HG03135 (cell line): ENCODE measurements around the gene SPPL2A.
"Not testable (repeated sequence)": the region's sequence is repeated elsewhere in the genome, so short reads cannot be mapped to it uniquely, and the experiment has no call there.

Experiments
- ATAC-seq: cut with Tn5 transposase; IDR thresholded peaks from one replicate; pipeline ENCODE4 v1.9.1; 2021; ENCODE audit warnings: mild to moderate bottlenecking, moderate library complexity; ENCODE audit not compliant: unreplicated experiment

Gene SPPL2A

DNA sequence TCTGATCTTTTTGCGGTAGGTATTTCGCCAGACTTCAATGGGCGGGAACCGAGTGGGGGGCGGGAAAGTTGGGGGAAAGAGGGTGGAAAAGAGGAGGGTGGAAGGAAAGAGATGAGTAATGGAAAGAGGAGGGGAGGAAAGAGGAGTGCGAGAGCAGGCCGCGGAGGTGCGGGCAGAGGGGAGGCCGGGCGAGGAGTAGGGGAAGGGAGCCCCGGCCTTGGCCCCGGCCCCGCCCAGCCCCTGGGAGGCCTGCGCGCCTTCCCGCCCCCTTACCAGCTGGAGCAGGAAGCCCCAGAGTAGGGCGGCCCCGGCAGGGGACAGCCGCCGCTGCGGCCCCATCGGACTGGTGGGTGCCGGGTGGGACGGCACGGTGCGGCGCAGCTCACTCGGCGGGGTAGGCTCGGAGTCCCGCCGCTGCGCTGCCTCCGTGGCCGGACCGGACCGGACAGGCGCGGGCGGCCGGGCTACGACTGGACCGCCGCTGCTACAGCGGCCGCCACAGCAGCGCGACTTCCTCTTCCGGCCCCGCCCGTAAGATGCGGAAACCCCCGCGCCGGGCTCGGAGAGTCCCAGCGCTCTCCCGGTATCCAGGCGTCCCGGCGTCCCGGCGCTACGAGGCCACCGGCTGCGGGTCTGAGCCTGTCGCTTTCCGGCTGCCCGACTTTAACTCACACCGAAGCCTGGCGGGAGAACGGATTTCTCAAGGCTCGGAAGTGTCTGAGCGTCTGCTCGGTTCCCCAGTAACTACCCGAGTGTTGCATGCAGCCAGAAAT lies at the start of gene SPPL2A:
Gene SPPL2A (minus strand): TSS at position 512 of the 773 bp plus-strand sequence. CDS start 173 bp downstream, at position 339.
- ATAC-seq = peak; percentile 89

DNA sequence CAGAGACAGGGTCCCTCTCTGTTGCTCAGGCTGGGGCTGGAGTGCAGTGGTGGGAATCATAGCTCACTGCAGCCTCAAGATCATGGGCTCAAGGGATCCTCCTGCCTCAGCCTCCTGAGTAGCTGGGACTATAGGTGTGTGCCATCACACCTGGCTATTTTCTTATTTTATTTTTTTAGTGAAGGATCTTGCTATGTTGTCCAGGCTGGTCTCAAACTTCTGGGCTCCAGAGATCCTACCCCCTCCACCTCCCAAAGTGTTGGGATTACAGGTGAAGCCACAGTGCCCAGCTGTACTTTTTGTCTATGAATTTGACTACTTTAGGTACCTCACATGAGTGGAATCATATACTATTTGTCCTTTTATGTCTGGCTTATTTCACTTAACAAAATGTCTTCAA lies 49.1 kb upstream of the SPPL2A start:
- no peak for ATAC-seq

DNA sequence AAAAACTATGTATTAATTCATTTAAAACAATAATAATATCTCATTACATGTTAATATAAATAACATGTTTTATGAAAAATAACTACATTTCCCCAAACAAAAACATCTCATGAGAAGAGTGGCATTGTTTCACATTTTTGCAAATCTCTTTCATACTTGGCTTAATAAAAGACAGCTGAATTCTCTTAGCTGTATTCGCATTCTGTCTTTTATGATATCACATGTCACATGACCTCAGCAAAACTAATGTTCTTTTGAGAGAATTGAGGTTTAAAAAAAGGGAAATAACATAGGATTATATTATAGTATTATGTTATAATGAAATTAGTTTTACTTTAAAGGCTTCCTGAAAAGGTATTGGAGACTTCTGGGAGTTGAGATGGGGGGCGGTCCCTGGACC lies 48.4 kb upstream of the SPPL2A start:
- no peak for ATAC-seq

- no peak for ATAC-seq
Observed at GRCh38 chr15:50813089-50813488, 47.6 kb upstream of the SPPL2A start.

- ATAC-seq = not testable (repeated sequence)
Observed at GRCh38 chr15:50812181-50812506, 46.6 kb upstream of the SPPL2A start.

- not testable (repeated sequence) for ATAC-seq
Observed at GRCh38 chr15:50811461-50812180, 46.1 kb upstream of the SPPL2A start.

GRCh38 chr15:50810128-50810527 lies 44.6 kb upstream of the SPPL2A start:
- no peak for ATAC-seq

DNA sequence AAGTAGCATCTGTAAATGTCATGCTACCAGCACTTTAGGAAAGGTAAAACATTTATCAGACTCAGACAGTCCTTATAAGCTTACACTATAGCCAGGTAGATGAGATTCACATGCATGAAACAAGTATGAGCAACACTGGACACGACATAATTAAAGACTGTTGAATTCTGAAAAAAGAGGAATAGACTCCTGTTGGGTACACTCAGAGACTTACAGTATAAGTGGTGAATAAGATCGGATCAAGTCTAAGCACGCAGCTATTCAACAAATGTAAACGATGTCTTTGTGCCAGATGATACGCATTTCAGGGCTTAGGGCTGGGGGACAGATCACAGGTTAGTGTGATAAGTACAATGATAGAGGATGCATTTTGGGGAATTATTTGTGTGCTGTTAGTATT lies 43.2 kb upstream of the SPPL2A start:
- no peak for ATAC-seq

DNA sequence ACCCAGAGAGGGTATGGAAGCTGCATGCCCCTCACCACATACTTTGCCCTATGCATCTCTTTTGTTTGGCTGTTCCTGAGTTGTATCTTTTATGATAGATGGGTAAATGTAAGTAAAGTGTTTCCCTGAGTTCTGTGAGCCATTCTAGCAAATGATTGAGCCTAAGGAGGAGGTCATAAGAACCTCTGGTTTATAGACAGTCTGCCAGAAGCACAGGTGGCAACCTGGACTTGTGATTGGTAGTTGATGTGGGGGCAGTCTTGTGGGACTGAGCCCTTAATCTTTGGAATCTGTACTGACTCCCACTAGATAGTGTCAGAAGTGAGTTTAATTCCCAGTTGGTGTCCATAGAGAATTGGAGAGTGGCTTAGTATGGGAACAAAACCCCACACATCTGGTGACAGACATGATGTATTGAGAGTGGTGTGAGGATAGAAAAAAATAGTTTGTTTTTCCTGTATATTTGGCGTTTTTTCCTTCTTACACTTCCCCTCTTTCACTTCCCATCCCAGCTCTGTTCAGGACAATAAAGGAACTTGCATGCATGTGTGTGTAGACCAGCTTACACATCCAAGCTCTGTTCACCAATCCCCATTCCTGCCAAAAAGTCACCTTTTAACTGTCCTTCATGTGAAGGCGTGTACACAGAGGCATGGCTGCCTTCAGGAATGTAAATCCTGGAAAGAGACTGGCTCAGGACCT lies 38.1 kb upstream of the SPPL2A start:
- ATAC-seq = no peak

GRCh38 chr15:50800715-50801114 lies 35.2 kb upstream of the SPPL2A start:
- ATAC-seq = no peak

GRCh38 chr15:50798684-50799083 lies 33.2 kb upstream of the SPPL2A start:
- ATAC-seq = no peak

- no peak for ATAC-seq
Observed at GRCh38 chr15:50797926-50798325, 32.4 kb upstream of the SPPL2A start.

- no peak for ATAC-seq
Observed at GRCh38 chr15:50791486-50791885, 26.0 kb upstream of the SPPL2A start.

- ATAC-seq = no peak
Observed at GRCh38 chr15:50790778-50791453, 25.4 kb upstream of the SPPL2A start.

DNA sequence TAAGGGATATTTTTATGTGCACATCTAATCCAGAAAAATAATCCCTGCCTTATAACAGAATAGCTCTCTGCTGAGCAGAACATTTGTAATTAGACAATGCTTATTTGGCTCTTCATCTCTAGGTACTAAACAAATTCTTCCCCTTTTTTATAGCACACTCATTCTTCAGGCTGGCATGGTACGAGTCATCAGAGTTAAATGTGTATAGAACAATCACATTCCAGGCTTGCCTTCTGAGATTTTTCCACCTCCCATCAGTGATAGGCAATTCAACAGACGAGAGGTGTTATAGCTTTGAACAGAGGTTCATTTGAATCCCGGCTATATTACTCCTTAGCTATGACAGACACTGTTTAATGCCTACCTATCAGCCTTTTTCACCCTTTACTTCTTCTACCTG lies 21.4 kb upstream of the SPPL2A start:
- no peak for ATAC-seq

DNA sequence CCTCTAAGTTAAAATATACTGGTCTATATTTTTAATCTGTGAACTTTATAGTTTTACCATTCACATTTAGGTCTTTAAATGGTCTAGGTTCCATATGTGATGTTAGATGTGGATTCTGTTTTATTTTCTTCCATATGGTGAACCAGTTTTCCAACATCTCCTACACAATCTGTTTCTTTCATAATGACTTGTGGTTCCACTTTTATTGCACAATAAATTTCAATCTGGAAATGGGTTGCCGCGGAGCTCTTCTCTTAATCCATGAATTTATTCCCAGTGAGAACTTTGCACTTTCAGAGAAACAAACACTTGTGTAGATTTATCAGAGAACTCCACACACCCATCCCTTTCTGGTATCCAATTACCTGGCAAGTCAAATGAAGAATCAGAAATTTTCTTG lies 20.9 kb upstream of the SPPL2A start:
- no peak for ATAC-seq

GRCh38 chr15:50783895-50784294 lies 18.4 kb upstream of the SPPL2A start:
- no peak for ATAC-seq

DNA sequence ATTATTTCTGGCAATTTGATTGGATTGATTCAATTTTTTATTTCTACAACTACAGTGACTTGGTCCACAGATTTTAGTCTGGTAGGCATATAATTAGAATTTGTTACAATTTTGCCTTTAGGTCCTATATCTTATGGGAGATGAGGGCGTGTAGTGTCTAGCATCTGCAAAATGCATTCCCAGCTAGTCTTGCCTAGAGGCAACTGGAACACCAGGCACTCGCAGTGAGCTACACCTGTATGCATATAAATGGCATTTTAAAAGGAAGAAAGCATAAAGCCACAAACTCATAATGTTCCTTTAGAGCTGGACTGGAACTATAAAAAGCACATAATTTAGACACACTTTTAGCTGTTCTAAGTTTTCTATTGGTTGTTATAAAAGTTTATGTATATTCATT lies 17.9 kb upstream of the SPPL2A start:
- ATAC-seq = no peak

DNA sequence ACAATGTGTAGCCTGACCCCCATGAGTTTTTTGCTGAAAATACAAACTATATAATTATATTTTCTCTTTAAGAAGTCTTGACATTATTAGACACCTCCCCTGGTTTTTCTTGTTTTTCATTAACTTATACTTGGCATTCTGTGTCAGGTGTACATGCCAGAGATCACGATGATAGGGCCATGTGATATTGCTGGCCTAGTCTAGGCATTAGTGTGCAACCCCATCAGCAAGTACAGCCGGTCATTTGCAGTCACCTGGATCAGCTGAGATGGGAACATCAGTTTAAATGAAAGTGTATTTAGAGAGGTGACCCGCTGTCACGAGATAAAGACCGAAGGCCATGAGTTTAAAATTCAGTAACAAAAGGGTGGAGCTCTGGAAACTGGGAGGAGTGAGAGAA lies 12.6 kb upstream of the SPPL2A start:
- no peak for ATAC-seq

DNA sequence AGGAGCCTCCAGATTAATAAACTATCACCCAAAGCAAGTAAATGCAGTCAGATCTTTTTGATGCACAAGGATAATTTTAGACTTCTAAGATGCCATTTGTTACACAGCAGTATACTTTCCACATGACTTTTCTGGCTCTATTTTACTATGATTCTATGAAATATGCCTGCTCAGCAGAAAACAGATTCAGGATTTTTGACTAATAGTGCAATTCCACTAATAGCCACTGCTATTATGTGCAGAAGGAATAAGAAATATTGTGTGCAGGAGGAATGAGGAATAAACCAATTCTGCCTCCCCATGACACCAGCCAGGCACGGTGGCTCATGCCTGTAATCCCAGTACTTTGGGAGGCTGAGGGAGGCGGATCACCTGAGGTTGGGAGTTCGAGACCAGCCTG lies 11.5 kb upstream of the SPPL2A start:
- no peak for ATAC-seq

DNA sequence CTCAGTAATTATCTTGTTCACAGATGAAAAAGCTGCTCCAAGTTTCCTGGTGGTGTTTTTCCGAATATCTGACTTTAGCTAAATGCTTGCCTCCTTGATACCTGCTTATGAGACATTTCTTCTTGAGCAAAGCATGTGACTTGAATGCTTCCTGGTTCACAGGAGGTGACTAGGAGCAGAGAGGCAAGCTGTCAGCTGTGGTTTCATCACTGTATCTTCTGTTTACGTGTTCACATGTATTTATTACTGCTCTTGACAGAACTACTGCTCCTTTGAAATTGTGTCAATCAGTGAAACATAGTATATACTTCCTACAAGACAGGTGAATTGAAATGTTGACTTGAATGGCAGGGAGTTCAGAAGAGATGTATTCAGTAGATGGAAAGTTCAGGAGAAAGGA lies 8.9 kb upstream of the SPPL2A start:
- no peak for ATAC-seq
